SU-DHL-6 (cell line): ENCODE measurements around the gene SLC8A2.

Source experiments
- CTCF ChIP-seq: fragments of 200-600 bp; sonication (generic); IDR thresholded peaks from one replicate; pipeline ENCODE4 v1.5.1; 2017; ENCODE audit warnings: antibody characterized with exemption, mild to moderate bottlenecking, low read length, moderate library complexity; ENCODE audit not compliant: insufficient read depth, poor library complexity, severe bottlenecking
- EZH2phosphoT487 ChIP-seq: fragments of 200-600 bp; sonication (generic), shearing (Covaris generic); conservative IDR thresholded peaks from 2 replicates; pipeline ENCODE4 v1.6.1; 2018; ENCODE audit warnings: mild to moderate bottlenecking, antibody characterized with exemption, low read length, moderate library complexity, mixed read lengths

GRCh38 chr19:47520343-47520806 lies 48.7 kb upstream of the SLC8A2 start:
- TF ChIP-seq CTCF (no peak), EZH2phosphoT487 (no peak)
